Stimulated activated CD4-positive, alpha-beta T cell treated with anti-CD3 and anti-CD28 coated beads, Interleukin-1b, Interleukin-23, amount 100 ng/mL, for 4 hours (primary cell): ENCODE results near the gene IQCM.

ENCODE experiments used
- DNase-seq, 2 donors: peaks; one replicate each; pipeline ENCODE4 v3.0.0-alpha.2; 2020; ENCODE audit warnings: low read depth in 2 of 2

Gene IQCM

DNA sequence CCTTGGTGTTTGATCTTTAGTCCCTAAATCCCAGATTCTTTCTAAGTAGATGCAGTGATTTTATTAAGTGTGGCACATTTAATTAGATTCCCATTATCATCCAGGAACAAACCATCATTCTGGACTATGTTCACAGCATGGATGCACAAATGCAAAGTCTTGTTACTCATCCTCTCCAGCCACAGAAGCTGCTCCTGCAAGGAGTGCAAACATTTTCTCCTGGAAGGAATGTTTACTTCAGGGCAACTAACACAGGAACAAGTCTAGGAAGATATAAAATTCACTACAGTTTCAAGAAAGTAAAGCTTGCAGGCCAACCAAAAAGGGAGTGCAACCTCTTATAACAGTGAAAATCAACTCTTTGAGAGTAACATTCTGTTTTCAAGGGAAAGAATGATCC is 106.0 kb downstream of the IQCM start:
- DNase-seq: no peak

DNA sequence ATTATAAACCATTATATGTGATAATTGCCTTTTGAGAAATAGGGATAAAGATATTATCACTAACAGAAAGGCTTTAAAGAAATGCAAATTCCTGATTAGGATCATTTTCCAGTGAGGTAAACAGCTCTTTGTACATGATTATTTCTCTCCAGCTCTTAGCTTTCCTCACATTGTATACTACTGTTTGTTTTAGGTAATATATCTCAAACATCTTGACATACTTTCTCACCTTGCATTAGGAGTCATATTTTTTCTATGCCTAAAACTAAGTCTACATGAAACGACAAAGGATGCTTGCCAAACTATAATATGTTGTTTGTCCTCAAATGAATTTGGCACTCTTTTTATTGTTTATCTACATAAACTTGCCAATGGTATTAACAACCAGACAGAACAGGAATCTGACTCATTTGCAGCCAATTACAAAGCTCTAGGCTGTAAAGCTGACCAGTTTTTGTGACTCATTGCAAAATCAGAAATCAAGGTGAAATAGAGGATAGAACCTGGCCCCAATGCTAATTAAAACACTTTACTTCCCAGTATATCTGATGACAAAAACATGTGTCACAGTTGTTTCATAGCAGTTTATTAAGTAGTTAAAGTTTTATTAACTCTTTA is 107.0 kb downstream of the IQCM start:
- no peak for DNase-seq

DNA sequence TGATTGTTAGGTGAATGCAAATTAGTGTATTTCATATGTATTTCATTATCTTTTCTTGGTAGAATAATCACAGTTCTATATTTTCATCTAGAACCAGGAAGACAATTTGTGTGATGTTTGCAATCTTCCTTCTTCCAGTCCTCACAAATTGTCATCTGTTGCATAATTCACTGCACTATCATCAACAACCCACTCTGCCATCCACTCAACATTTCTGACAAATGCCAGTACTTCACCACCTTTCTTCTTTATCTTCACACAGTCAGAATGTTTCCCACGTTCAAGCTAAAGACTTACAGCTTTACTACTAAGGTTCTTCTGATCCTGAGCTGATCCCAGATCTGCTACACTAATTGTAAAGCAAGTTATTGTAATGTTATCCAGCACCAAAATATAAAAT is 107.8 kb downstream of the IQCM start:
- no peak for DNase-seq

DNA sequence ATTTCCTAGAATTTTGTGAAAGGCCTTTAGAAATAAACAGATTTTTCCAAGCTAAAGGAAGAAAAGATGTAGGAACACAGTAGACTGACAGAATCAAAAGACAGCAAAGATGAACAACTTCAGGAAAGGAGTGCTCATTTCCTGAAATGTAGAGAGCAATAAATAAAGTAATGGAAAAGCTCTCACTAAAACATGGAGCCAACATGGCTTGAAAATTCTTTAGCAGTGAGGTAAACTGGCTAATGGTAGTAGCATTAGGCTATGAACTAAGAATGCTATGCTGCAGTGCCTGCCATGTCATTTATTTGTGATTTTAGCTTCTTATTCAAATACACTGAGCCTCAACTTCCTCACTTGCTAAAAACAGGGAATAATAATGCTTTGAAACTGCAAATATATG is 108.7 kb downstream of the IQCM start:
- no peak for DNase-seq

DNA sequence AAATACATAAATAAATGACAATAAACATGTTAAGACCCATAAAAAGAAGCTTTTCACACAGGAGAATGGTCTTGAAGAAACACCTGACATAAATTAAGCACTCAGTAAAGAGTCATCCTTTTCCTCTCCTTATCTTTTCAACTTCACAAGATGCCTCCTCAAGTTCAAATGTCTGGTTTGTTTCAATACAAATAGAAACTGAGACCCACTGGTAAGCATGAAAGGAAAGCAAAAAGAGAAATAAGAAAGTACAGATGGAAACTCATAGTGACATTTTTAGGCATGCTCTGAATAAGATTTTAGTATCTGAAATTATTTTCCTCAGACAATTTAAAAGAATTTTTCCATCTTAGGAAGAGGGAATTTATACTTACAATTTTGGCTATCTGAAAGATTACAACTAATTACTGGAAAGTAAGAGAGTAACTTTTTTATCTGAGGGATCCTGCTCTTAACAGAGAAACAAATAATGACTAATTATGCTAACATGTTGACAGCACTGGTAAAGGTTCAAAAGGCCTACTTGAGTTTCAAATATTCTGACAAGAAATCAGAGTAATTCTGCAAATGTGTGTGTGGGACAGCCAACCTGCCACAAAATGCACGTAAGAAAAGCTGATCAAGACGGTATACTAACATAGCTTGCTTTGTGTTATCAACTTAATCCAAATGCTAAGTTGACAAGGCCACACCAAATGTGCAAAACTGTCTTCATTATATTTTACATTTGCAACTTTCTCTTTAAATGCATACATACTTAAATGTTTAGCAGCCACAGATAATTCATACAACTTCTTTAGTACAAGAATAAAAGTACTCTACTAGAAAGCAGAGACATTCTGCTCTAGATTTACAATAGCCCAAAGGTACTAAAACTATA is 113.0 kb downstream of the IQCM start:
- DNase-seq: no peak

DNA sequence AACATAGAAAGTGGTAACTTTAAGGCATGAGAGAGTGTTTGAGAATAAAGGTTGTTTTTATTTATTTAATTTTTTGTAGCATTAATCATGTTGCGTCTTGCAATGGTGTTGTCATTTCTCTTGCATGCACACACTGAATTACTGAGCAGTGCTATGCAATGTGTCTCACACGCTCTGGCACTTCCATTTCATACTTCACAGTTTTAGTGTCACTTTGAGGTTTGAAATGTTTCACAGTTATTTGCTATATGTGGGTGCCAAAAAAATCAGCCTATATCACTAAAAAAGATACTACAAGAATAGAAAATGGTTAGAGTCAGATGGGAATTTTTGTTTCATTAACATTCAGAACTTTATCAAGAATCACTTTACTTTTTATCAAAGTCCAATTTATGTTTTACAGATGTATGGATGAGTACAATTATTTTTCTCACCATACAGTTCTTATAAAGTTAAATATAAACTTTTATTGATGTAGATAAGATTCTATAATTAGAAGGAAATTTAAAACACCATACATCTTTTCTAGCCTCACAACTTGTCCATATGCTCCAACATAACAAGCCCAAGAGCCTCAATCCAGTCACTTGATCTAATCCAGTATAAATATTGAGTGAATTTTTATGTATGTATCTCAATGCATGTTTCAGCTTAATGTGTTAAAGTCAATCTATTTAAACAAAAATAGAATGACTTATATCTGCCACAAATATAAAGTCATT is 114.0 kb downstream of the IQCM start:
- no peak for DNase-seq

DNA sequence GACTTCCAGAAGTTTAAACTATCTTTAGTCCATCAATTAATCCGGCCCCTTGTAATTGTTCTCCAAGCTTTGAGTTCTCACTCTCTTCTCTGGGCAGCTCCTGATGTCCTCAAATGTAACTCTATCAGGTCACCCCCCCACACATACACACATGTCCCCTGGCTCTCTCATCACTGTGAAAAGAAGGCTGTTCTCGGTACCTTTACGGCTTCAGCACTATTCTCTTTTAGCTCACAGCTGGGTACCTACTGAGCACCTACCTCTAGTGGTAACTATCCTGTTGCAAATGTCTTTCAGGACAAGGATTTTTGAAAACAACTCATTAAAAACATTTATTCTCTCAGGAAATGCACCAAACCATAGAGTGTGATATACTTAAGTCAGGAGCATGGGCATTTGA is 115.4 kb downstream of the IQCM start:
- no peak for DNase-seq

DNA sequence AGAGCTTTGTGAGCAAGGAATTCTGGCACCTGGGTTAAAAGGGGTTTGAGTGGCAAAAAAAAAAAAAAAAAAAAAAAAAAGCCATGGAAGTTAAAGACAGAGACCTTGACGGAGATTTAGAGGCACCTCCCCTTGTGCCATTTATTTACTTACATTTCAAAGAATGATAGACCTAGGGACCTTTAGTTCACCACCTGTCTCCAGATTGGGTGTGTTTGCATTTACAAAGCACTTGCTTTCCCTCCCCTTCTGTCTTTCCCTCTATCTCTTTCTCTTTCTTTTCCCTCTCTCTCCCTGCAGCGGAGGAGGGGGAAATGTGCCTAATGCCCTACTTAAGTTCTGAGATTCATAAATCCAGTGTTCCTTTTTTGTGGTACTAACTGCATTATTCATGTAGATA is 116.0 kb downstream of the IQCM start:
- DNase-seq: no peak

DNA sequence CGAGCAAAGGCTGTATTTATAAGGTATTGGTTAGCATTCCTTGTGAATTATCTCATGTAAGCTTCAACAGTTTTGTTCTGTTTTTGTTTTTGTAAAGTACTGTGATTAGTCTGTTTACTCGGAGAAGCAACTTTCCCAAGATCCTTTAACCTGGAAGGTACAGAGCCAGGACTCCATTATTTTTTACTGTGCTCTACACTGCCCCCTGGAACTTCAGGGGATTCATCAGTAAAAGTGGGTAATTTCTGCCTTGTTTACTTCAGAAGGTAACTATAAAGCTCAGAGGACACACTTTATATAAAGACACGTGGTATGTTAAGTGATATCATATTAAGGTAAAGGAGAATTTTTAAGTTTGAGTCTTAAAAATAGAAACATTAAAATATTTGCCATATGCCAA is 124.9 kb downstream of the IQCM start:
- DNase-seq: no peak

DNA sequence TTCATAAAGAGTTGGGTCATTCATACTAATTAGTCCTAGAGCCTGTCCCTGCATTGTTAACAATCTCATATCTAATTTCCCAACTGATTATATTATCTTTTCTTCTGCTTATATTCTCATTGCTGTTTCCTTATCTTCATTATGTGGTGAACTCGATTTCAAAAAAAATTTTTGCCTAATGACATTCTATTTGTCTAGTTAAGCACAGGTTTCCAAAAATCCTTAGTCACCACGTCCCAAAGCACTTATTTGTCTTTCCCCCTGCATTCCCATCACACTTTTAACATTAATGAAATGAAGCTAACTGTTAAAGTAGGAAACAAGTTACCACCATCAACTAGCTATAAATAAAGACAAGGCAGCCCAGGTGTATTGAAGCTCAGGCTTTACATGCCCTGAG is 131.1 kb downstream of the IQCM start:
- no peak for DNase-seq

DNA sequence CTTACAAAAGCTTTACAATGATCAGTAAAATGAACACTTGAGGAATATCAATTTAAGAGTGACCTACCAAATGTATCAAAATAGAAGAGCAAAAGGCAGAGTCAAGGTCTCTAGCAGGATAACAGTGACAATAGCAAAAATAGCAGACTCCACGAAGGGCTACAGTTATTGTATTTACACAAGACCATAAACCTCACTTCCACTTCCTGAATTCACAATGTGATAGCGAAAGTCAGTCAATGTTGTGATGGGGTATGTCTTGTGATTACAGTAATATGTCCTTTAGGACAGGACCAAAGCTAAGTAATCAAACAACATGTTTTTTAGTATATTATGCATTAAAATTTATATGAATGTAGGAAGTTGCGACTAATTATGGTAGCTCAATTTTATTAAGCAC is 139.6 kb downstream of the IQCM start:
- DNase-seq: no peak

DNA sequence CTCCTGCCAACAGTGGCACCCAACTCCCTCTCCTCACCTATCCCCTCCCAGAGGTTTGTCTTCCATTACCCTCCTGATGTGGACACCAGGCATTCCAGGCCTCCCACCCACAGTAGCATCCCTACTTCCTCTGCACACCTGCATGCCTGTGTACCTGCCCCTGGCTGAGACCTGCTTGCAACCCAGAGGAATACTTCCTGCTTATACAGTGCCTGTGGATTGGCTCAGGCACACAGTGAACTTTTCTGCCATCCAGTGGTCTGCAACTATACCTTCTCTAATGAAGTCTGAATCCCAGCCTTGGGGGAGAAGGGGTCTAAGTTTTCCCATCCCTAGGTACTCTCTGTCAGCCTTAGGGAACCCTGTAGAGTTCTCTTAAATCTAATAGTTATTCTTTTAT is 169.9 kb downstream of the IQCM start:
- DNase-seq: no peak

DNA sequence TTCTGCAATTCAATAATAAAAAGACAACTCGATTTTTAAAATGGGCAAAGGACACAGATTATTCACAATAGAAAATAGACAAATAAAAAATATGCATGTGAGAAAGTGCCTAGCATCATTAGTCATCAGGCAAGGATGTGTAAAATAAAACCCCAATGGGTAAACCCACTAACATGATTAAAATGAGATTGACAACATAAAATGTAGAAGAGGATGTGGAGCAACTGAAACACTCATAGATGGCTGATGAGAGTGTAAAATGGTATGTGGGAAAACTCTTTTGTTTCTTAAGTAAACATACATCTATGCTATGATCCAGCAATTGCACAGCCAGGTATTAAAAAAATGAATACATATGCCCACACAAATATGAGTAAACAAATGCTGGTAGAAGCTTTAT is 177.6 kb downstream of the IQCM start:
- no peak for DNase-seq

DNA sequence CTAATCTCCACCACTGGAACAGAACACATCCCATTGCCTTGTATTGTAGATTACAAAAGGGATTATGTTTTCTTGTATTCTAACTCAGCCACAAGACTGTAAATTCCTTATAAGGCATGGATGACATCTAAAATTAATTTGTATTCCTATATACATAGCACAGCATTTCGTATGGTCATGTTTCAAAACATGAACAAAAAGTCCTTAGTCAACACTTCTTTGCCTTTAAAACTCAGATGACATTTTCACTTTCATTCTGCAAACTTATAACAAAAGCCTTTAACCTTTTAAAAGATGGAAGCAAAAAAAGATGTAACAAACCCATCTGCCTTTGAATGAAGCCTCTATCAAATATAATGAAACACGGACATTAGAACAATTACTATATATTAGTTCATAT is 181.3 kb downstream of the IQCM start:
- no peak for DNase-seq

DNA sequence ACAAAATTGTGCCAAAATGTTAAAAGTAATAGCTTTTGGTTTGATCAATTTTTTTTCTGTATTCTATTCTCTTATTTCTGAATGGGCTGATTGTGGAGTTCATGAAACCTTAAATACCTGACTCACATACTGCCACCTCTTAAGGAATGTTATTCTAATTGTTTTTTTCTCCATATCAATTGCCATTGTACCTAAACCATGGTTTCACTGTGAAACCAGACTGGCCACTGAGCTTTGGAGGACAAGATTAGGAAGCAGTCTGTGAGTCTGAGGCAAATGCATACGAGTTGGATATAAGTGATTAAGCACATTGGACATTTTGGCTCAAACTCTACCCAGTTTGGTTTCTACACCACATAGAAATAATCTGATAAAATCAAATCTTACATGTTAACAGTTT is 184.0 kb downstream of the IQCM start:
- no peak for DNase-seq

DNA sequence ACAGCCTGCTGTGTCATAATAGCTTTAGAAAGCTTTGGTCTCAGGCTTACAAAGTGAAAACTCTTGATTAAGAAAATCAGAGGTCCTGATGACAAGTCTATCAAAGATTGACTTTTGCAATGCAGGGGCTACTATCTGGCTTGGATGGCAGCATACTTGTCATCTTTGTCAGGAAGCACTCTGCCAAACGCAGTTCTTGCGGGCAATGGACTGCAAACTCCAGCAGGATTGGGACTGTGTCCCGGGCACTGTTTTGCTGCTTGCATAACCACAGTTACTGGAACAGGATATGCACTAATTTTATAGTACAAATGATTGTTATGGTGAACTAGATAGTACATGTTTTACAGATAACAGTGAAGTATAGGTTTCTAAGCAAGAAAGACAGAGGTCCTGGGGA is 185.6 kb downstream of the IQCM start:
- no peak for DNase-seq

DNA sequence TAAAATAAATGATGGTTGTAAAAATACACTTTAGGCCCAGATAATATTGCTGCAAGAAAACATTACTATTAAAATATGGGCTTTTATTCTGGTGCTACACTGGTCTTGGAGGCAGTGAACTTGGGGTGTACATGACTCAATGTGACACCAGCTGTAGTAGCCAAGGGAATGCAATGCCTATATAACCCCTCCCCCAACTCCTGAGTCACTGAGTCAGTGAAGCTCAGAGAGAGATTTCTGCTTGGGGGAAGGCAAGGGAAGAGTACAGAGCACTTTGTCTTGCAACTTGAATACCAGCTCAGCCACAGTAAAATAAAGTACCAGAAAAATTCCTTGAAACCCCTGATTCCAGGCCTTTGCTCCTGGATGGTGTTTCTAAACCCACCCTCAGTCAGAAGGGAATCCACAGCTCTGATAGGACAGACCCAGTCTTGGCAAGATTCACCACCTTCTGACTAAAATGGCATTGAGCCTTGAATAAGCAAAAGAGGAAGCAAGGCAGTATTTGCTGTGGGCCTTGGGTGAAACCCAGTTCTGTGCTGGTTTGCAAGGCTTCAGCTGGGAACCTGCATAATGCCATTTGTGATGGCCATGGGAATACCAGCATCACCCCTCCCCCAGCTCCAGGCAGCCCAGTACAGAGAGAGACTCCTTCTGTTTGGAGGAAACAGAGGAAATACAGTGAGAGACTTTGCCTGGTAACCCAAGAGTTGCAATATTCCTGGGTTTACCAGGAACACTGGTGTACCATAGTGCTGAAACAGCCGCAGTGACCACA is 209.9 kb downstream of the IQCM start:
- DNase-seq: no peak

DNA sequence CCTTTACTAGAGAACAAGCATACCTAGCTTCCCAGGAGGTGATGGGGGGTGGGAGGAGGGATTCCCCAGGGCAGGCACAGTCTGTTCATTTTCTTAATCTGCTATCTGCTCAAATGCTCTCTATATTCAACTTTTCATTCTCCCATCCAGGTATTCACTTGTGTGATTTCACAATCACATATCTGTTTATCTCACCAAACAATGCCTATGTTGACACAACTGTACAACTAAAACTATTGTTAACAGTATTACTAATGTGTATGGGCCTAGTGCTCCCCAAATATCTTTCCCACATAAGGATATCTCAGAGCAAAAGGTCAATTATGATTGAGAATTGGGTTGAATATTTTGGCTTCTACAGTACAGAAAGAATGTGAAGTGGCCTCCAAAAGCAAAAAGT is 210.8 kb downstream of the IQCM start:
- DNase-seq: no peak

DNA sequence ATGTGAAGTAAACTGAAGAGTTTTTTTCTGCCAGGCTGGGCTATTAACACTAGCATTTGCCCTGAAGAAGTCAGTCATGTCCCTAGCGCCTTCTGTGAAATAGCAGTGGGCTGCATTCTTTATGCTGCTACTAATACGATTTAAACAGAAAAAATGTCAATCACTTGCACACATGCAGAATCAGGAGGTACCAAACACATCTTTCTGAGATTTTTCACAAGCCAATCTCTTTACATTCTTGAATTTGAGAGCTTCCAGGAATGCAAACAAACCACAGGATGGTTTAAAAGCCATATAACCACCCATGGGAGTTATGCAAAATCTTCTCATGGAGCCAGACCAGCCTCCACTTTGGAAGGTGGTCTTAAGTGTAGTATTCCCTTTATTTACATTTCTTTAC is 220.1 kb downstream of the IQCM start:
- DNase-seq: no peak

DNA sequence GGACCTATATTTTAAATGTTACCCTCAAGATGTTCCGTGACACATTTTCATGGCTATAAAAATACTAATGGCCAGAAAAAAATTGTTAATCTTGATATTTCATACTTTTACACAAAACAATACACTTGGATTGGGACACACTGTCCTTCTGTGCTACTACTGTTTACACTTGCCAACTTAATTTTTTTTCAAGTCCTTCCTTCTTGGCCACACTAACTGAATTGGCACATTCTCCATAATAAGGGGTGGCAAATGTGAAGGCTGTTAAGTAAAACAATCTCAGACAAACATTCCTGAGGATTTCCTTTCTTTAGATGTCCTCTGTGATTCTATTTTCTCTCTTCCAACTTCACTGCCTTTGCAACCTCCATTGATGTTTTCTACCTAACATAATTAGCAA is 225.8 kb downstream of the IQCM start:
- no peak for DNase-seq

DNA sequence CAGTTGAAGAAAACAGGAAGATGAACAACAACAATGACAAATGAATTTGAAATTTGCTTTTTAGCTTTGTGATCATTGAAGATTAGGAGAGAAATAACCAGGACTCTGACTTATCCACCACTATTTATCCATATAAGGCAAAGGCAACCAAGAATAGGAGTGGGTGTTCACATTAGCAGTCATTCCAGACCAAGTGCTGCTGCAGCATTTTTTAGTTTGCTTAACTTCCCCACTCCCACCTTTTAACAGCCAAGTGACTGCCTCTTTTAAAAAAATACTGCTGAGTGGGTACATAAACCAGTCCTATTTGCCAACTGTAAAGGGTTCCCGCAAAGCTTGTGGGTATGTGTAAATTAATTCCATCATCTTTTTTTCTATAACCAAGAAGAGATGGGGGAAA is 230.9 kb downstream of the IQCM start:
- no peak for DNase-seq

DNA sequence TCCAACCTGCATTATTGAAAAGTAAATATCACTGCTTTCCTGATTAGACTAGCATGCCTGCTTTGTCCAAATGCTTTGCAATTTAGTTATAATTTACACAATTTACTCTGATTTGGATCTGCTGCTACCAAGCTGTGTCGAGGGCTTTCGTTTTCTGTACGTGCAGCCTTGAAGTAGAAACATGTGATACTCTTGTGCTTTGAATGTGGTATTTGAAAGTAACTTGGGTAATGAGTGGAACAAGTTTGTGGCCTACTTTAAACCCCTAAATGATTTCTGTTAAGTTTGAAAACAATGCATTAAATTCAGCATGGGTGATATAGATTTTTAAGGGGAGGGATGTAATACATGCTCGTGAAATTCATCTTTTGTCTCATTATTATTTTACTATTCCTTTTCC is 240.7 kb downstream of the IQCM start:
- DNase-seq: no peak
